ENCODE measurements around the gene AMN.

Gene AMN

DNA sequence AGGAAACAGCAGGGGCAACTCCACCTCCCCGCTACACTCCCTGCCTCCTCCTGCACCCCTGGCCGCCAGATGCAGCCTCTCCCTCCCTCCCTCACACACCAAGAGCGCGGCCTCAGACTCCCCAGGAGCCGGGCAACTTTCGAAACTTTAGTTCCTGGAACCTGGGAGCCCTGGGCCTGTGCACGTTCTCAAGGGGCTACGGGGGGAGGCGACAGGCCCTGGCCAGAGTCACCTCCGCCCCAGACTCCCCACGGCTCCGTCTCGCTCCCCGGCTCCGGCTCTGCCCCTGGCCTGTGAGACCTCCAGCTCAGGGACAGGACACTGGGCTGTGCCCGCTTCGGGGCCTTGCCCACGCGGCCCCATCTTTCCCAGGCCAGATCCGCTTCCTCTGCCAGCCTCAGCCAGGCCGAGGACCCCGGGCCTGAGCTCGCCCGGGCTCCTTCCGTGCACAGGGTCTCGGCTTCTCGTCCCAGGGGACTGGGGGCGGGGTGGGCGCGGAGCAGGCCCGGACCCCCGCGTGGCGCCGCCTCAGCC, 5.5 kb downstream of the AMN start:
- no peak for DNase-seq (ENCODE audit: low spot score)
- FAIRE-seq = no peak

DNA sequence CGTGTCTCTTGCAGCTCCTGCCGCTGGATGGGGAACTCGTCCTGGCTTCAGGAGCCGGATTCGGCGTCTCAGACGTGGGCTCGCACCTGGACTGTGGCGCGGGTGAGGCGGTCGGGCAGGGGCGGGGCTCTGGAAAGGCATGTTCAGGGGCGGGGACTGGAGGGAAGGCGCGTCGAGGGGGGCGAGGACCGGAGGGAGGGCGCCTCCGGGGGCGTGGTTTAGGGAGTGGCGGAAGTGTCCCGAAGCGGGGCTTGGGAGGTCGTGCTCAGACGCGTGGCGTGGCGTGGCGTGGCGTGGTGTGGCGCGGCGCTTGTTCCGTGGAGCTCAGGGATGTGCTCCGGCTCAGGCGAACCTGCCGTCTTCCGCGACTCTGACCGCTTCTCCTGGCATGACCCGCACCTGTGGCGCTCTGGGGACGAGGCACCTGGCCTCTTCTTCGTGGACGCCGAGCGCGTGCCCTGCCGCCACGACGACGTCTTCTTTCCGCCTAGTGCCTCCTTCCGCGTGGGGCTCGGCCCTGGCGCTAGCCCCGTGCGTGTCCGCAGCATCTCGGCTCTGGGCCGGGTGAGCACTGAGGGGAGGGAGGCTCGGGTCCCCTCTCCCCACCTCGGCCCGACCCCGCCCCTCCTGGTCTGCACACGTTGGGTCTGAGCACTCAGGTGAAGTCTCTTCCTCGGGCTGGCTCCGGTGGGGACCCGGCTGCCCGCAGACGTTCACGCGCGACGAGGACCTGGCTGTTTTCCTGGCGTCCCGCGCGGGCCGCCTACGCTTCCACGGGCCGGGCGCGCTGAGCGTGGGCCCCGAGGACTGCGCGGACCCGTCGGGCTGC, 6.2 kb downstream of the AMN start:
- DNase-seq (ENCODE audit: low spot score) = no peak

DNA sequence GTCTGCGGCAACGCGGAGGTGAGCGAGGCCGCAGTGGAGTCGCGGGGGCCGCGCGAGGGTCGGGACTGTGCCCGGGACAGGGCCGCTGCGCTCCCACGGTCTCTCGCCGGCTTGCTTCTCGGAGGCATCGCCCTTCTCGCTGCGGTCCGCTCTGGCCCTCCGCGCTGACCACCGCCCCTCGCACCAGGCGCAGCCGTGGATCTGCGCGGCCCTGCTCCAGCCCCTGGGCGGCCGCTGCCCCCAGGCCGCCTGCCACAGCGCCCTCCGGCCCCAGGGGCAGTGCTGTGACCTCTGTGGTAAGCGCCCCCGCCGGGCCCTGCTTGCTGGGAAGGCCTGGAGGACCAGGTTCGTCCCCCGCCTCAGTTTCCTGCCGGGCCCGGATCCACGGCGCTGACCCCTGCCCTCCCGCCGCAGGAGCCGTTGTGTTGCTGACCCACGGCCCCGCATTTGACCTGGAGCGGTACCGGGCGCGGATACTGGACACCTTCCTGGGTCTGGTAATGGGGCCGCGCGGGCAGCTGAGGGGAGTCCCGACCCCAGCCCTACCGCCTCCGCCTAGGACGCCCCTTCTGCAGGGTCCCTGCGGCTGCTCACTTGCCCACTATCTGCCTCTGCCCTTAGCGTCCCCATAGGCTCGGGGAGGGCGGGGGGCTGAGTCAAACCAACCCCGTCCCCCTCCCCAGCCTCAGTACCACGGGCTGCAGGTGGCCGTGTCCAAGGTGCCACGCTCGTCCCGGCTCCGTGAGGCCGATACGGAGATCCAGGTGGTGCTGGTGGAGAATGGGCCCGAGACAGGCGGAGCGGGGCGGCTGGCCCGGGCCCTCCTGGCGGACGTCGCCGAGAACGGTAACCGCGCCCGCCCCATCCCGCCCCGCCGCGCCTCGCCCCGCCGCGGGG, 7.0 kb downstream of the AMN start:
- FAIRE-seq (no peak), DNase-seq (ENCODE audit: low spot score) (no peak)

More for the DNA sequence above, 6.2 kb downstream of the AMN start:
- FAIRE-seq = no peak

DNA sequence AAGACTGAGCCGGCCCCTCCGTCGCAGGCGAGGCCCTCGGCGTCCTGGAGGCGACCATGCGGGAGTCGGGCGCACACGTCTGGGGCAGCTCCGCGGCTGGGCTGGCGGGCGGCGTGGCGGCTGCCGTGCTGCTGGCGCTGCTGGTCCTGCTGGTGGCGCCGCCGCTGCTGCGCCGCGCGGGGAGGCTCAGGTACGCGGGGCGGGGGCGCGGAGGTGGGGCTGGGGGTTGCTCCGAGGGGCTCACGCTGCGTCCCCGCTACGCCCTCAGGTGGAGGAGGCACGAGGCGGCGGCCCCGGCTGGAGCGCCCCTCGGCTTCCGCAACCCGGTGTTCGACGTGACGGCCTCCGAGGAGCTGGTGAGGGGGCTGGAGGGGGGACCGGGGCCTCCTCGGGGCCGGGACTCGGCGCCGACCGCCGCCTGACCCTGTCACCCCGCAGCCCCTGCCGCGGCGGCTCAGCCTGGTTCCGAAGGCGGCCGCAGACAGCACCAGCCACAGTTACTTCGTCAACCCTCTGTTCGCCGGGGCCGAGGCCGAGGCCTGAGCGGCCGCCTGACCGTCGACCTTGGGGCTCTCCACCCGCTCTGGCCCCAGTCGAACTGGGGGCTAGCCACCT, 7.8 kb downstream of the AMN start:
- DNase-seq (ENCODE audit: low spot score) = no peak
- no peak for FAIRE-seq

DNA sequence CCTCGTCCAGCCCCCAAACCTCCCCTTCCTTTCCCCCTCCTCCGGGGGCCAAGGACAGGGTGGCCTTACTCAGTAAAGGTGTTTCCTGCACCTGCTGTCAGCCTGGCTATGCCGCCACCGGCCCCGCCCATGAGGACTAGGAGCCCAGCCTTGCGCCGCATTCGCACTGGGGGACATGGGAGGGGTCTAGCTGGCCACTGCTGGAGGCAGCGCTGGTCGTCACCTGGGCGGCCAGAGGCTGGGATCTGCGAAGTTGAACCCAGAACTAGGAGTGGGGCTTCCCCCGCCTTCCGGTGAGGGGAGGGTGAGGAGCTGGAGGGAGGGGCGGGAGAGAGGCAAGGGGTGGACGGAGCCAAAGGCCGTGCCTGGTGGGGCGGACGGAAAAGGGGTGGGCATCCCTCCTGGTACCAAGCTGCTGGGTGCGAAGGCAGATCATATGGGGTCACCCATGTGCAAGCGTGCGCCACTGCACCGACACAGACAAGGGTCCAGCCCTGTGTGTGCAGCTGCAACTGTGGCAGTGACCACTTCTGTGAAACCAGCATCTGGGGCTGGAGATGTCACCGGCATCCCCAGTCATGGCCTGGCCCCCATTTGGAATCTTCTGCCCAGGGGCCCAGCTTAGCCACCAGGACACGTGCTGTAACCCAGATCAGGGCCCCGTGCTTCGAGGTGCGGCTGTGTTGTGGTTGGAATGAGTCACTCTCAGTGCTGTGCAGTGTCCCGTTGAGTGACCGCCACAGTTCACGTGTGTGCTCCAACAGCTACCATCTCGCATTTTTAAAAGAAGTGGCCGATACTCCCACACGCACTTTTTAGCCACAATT, 8.5 kb downstream of the AMN start:
- DNase-seq (ENCODE audit: low spot score) = peak; percentile 39
- no peak for FAIRE-seq

DNA sequence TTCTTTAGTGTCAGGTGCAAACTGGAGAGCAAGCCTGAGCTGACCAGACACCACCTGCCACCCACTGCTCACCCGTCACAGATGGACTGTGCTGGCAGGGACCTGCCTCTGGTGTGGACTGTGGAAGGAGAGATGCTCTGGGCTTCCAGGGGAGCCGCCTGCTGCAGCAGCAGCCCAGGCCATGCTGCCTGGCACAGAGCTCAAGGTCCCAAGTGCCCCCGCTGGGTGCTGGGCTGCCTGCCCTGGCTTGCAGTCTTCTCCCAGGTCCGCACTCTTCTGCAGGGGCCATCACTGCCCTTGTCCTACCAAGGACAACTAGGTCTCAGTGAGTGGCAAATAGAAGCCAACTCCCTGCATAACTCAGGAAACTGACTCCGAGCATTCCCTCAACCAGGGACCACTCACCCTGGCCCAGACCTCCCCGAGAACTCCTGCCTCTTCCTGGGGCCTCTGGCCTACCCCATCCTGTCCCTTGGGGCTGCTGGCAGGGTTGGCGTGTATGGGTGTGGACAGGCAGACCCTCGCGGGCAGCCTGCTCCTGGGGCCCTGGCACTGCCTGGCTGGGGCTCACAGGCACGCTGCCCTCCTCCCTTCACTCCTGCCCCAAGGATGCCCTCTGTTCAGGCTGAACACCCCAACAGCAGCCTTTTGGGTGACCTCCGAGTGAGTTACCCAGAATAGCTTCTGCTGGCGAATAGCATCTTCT, 9.3 kb downstream of the AMN start:
- DNase-seq (ENCODE audit: low spot score) (no peak), FAIRE-seq (no peak)

DNA sequence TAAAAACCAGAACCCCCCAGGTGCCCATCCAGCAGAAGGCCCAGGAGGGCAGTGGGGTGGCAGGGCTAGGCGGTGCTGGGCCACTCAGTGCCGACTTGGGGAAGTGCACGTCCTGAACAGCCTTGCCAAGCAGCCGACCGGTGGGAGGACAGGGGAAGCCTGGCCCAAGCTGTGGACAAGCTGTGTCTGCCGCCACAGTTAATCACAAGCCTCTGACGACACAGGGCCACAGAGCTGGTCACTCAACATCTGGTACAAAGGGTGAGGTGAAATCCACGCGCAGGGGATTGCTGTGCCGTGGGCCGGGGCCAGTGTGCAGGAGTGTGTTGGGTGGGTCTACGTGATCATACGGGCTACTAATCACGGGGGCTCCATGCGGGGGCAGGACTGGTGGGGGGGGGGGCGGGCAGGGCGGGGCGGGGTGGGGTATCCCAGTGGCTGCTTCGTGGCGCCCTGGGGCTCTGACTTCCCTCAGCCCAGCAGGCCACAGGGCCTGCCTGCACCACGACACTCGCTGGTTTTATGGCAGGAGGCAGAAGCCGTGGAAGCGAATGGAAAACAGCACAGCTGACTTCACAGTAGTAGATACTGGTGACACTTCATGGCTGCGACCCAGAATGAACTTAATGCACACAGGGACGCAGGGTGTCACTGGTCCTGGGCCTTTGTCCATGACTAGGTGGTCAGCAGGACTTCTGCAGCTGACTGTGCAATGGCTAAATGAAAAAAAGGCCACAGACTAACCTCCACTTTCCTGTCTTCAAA, 10.2 kb downstream of the AMN start:
- FAIRE-seq (no peak), DNase-seq (ENCODE audit: low spot score) (no peak)

DNA sequence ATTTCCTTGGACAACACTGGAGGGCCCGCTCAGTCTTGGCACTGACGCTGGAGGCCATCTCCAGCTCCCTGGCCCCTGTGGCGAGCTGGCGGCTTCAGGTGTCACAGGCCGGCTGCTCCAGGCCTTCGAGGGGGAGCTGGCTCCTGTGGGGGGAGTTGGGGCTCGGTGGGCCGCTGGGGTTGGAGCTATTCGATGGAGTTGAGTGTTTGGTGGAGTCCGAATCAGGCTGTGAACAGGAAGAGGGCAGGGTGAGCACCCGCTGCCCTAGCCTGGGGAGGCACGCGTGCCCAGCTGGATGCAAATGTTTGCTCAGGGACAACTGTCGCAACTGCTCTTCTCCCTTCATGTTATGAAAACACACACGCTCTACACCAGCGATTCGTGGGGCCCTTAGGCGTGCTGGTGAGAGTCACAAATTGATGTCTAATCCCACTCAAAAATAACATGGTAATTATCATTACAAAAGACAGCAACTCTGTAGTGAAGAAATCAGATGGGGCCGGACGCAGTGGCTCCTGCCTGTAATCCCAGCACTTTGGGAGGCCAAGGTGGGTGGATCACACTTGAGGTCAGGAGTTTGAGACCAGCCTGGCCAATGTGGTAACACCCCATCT, 11.3 kb downstream of the AMN start:
- no peak for DNase-seq (ENCODE audit: low spot score)
- FAIRE-seq = no peak

DNA sequence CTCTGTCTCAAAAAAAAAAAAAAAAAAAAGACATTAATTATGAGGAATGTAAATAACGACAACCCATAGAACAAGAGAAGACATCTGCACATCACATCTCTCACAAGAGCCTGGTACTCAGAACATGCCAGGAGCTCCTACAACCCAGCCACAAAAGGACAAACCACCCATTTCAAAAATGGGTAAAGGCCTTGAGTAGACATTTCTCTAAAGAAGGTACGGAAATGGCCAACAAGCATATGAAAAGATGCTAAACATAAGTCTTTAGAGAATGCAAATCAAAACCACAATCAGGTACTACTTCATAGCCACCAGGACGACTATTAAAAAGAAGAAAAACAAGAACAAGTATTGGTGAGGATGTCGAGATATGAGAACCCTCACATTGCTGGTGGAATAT, 13.3 kb downstream of the AMN start:
- DNase-seq (ENCODE audit: low spot score) = no peak
- no peak for FAIRE-seq

DNA sequence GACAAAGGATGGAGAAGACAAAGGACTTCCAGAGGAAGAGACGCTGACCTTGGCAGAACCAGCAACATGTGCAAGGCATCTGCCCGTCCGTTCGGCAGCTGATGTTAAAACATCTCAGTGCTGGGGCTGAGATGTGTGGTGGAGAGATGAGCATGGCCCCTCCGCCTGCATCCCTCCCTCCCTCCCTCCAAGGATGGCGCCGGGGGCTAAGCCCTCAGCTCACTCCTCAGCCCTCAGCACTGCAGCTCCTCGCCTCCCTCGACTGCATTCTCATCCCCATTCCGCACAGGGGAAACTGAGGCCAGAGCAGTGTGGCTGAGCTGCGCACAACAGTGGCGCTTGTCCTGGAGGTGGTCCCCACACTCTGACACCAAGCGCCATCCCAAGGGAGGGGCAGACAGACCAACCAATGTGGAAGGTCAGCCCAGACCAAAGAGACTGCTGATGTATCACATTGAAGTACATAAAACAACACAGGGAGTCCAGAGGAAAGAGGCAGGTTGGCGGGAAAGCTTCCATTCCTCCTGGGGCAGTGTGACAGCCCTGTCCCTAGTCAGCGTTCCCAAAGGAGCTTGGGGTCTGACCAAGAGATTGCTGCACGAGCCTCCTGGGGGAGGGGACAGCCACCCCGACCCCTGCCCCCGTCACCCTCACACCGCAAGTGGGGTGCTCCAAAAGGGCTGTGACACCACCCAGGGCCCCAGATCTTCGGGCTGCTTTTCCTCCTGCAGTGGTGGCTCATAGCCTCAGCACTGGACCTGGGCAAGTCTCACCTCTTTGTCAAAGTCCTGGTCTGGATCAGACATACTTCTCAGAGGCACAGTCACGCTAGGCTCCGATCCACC, 15.1 kb downstream of the AMN start:
- FAIRE-seq = no peak
- DNase-seq (ENCODE audit: low spot score) = no peak

DNA sequence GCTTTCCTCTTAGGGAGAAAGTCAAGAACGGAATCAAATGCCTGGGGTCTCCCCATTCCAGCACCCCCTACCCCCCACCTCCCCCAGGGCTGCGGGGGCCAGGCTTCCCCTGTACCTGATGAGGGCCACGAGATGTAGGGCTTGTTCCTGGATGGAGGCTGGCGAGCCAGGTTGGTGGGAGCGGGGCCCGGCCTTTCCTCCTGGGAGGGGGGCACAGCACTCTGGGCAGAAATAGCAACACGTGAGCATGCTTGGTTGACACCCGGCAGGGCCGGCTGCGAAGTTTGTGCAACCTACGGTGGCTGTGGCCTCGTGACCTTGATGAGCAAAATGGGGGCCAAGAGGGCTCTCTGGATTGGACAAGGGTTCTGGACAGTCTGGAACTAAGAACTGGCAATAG, 15.7 kb downstream of the AMN start:
- FAIRE-seq (no peak), DNase-seq (ENCODE audit: low spot score) (no peak)

DNA sequence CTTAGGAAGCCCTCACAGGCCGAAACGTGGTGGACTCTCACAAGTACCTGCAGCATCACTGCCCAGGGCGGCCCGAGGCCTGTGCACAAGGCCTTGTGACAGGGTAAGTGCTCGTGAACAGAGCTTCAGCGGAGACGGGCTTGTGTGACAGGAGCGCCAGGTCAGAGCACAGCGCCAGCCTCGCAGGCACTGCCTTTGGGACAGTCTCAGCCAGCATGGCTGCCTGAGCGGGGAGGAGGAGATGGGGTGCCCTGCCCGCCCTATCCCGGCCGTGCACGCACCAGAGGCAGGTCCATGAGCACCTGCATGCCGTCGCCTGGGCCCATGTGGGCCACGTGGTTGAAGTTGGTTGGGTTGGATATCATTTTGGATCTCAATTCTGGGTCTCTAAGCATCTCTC, 16.9 kb downstream of the AMN start:
- no peak for FAIRE-seq
- DNase-seq (ENCODE audit: low spot score) = no peak

DNA sequence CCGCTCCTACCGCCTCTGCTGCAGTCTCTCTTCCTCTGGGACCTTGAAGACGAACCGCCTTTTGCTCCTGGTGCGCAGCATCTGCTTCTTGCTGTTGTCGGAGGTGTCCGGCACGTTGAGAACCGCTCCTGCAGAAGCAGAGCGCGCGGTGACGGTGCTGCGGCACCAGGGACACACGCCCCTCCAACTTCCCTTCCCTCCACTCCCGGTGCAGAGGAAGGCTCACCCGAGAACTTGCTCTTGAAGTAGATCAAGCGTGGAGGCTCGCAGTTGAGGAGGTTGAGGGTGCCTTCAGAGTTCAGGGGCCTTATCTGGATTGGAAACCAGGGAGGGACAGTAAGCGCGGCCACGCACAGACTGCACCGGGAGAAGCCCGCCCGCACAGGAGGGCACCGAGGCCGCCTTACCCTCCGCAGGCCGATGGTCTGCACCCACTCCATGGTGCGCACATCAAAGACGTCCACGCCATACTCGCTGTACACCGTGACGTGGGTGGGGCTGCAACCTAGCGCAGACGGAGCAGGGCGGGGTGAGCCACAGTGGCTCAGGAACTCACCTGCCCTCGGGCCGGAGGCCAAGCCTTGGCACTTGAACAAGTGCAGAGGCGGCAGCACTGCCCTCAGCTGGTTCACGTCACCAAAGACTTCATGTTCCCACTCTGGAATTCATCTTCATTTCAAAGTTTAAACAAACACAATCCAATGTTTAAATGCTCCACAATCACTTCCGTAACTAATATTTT, 17.5 kb downstream of the AMN start:
- FAIRE-seq = no peak
- no peak for DNase-seq (ENCODE audit: low spot score)

DNA sequence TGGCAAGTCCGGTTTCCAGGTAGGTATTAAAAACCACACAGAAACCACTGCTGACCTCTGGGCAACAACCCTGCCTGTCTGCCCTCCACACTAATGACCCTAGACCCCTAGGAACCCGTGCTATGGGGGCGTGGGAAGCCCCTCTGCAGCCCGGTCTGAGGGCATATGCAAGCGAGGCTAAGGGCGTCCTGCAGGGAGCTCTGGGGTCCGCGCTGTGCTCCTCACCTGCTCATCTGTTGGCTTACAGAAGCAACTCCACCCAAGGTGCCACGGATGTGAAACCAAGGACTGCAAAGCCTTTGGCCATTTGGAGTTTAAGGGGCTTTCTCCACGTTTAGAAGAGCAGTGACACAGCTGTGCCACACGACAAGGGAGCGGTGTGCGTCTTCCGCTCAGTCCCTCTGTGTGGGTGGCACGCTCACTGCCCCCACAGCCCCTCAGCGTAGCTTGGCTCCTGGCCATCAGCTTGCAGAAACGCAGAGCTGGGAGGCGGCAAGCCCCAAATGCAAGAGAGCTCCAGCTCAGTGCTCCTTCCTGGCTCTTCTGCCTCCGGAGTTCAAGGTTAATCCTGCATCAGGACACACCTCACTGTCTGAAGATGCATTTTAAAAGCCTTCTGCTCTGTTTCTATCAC, 18.4 kb downstream of the AMN start:
- DNase-seq (ENCODE audit: low spot score) (no peak), FAIRE-seq (no peak)

DNA sequence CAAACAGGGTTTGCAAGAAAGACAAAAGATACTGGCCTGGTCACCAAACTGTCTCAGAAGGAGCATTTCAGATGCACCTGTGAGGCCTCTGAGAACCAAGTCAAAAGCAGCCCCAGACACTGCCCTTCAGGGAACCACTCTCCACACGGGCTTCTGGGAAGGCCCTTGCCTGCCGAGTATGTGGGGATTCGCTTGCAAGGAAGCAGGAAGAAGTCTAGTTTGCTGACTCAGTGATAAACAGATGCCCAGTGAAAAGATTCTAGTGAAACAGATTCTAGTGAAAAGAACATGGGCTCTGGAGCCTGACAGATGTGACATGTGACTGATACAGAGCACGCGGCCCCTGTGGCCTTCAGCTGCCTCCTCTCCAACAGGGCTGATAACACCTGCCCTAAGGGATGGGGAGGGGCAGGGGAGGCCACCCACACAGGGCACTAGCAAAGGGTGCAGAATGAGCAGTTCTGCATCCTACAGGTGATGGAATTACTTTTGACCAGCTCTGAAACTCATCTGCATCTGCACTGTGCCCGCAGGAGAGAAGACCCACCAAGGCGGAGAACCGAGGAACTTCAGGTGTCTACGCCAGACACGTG, 19.1 kb downstream of the AMN start:
- FAIRE-seq = no peak
- DNase-seq (ENCODE audit: low spot score) = no peak

DNA sequence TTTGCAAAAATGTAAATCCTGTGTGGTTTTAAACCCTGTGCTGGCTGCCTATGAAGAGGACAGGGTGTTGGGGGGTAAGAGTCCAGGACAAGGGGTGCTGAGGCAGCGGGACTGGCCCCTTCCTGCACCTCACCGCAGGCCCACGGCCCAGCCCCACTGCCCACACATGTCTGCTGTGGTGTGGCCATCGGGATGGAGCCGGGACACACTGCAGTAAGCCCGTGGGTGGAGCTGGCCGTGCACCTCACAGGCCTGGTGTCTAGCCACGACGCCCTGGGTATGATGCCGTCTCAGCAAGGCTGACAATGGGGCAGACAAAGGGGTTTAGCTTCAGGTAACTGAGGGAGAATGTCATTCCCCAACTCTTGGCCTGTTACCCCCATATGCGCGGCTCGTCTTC, 19.6 kb downstream of the AMN start:
- DNase-seq (ENCODE audit: low spot score) = no peak
- FAIRE-seq = no peak

DNA sequence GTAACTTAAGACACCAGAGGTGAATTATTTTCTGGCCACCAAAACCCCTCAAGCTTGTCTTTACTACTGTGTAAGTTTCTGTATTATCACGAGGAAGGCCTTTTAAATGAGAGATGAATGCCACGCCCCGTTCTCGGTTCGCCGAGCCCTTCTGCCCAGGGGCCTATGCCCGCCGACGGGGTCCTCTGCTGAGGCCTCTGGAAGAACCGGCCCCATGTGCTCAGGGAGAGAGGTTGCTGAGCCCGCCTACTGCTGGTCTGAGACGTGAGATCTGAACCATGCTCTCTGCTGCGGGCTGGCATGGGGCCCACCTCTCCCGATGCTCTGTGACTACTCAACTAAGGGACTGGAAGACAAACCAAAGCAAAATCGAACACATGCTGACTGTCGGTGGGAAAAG, 21.0 kb downstream of the AMN start:
- FAIRE-seq (no peak), DNase-seq (ENCODE audit: low spot score) (no peak)

Measured in urothelium cell line (cell line).